ENCODE data around the gene SYNDIG1L. TPM values are rescaled to one million over a fixed set of nuclear protein-coding genes. Genes with fewer than 3 reads are reported as not detected.

The SYNDIG1L gene
- 0.24 TPM in 1 of 2 replicates, not detected in the other for total RNA-seq
- polyA plus RNA-seq (2012) = not detected

GRCh38 chr14:74426202-74426582, at the start of gene SYNDIG1L:
Gene SYNDIG1L (minus strand): TSS chr14:74426210. CDS start chr14:74409744, 16,466 bp downstream.
- DNase-seq (ENCODE audit: low read depth) = no peak

GRCh38 chr14:74475678-74476077, 49.7 kb upstream of the SYNDIG1L start:
- DNase-seq (ENCODE audit: low read depth) = peak; percentile 41

- peak; percentile 76 for DNase-seq (ENCODE audit: low read depth)
Measured at GRCh38 chr14:74474376-74474775, 48.4 kb upstream of the SYNDIG1L start.

GRCh38 chr14:74472601-74473000, 46.6 kb upstream of the SYNDIG1L start:
- no peak for DNase-seq (ENCODE audit: low read depth)

GRCh38 chr14:74469548-74470518, 43.8 kb upstream of the SYNDIG1L start:
- DNase-seq (ENCODE audit: low read depth) = no peak

- DNase-seq (ENCODE audit: low read depth) = no peak
Measured at GRCh38 chr14:74468513-74468912, 42.5 kb upstream of the SYNDIG1L start.

- no peak for DNase-seq (ENCODE audit: low read depth)
Measured at GRCh38 chr14:74465335-74465734, 39.3 kb upstream of the SYNDIG1L start.

- no peak for DNase-seq (ENCODE audit: low read depth)
Measured at GRCh38 chr14:74464785-74465184, 38.8 kb upstream of the SYNDIG1L start.

GRCh38 chr14:74463697-74464096, 37.7 kb upstream of the SYNDIG1L start:
- no peak for DNase-seq (ENCODE audit: low read depth)

GRCh38 chr14:74462993-74463392, 37.0 kb upstream of the SYNDIG1L start:
- no peak for DNase-seq (ENCODE audit: low read depth)

GRCh38 chr14:74459976-74460375, 34.0 kb upstream of the SYNDIG1L start:
- no peak for DNase-seq (ENCODE audit: low read depth)

- peak; percentile 74 for DNase-seq (ENCODE audit: low read depth)
Measured at GRCh38 chr14:74459289-74459946, 33.4 kb upstream of the SYNDIG1L start.

GRCh38 chr14:74457565-74457895, 31.5 kb upstream of the SYNDIG1L start:
- no peak for DNase-seq (ENCODE audit: low read depth)

GRCh38 chr14:74456684-74457564, 30.9 kb upstream of the SYNDIG1L start:
- peak; percentile 20 for DNase-seq (ENCODE audit: low read depth)

- peak; percentile 26 for DNase-seq (ENCODE audit: low read depth)
Measured at GRCh38 chr14:74454397-74454796, 28.4 kb upstream of the SYNDIG1L start.

GRCh38 chr14:74444866-74445265, 18.9 kb upstream of the SYNDIG1L start:
- no peak for DNase-seq (ENCODE audit: low read depth)

- DNase-seq (ENCODE audit: low read depth) = no peak
Measured at GRCh38 chr14:74442757-74443156, 16.7 kb upstream of the SYNDIG1L start.

GRCh38 chr14:74441113-74441512, 15.1 kb upstream of the SYNDIG1L start:
- no peak for DNase-seq (ENCODE audit: low read depth)

- DNase-seq (ENCODE audit: low read depth) = no peak
Measured at GRCh38 chr14:74438351-74438915, 12.4 kb upstream of the SYNDIG1L start.

- DNase-seq (ENCODE audit: low read depth) = peak; percentile 34
Measured at GRCh38 chr14:74437496-74438053, 11.6 kb upstream of the SYNDIG1L start.

GRCh38 chr14:74434294-74434693, 8.3 kb upstream of the SYNDIG1L start:
- DNase-seq (ENCODE audit: low read depth) = no peak
